Activated T-helper 1 cell treated with anti-CD3 and anti-CD28 coated beads, Interleukin-12 subunit alpha, Interleukin-12 subunit beta, Interleukin-2, Interleukin-4 antibody, amounts not matched to agents 30 ng/mL and 10 ng/mL and 1 ng/mL, durations not matched to agents 14 hours and 24 hours and 36 hours (primary cell): Measurements from ENCODE around the gene NDUFV1. TPM values are rescaled to one million over a fixed set of nuclear protein-coding genes. Genes with fewer than 3 reads are reported as not detected.

Source experiments
- DNase-seq: peaks from one replicate; pipeline ENCODE4 v3.0.0; 2021; ENCODE audit warnings: low spot score
- H3K27ac Mint-ChIP-seq: one replicate; pipeline ENCODE4 v1.8.0; 2021; ENCODE audit warnings: mild to moderate bottlenecking, mixed read lengths
- H3K27me3 Mint-ChIP-seq: one replicate; pipeline ENCODE4 v1.8.0; 2022; ENCODE audit warnings: mild to moderate bottlenecking, moderate library complexity, mixed read lengths; ENCODE audit not compliant: insufficient read depth
- H3K36me3 Mint-ChIP-seq: one replicate; pipeline ENCODE4 v1.8.0; 2021; ENCODE audit warnings: low read depth, mixed read lengths
- H3K4me1 Mint-ChIP-seq: one replicate; pipeline ENCODE4 v1.8.0; 2021; ENCODE audit warnings: low read depth, mixed read lengths
- H3K4me3 Mint-ChIP-seq: one replicate; pipeline ENCODE4 v1.8.0; 2021; ENCODE audit warnings: mild to moderate bottlenecking, moderate library complexity, mixed read lengths
- H3K9me3 Mint-ChIP-seq: one replicate; pipeline ENCODE4 v1.8.0; 2021; ENCODE audit warnings: mixed read lengths
- intact Hi-C: fragments of 100-400 bp; cut with micrococcal nuclease; formaldehyde crosslinking; loops from one replicate; pipeline ENCODE4 v1.15.1; 2024
- total RNA-seq: library from RNA; stranded (reverse); gene quantifications from 2 replicates; pipeline ENCODE4 v1.2.3, GENCODE V29; 2022

NDUFV1 gene
- total RNA-seq, 1 donor from 2014 or later, result 289 TPM

GRCh38 chr11:67644472-67645418, 38.0 kb downstream of the NDUFV1 start:
- intact Hi-C loops, result loop anchor here (1.0 kb wide), 1 partner anchor 72 kb away; no protein-coding TSS in a partner anchor
- no peak for DNase-seq
- Mint-ChIP-seq H3K27me3 (peaks cover 7% of the 10 kb centered on the region), H3K27ac (no peak overlapping the region), H3K4me1 (peaks cover 13% of the 10 kb centered on the region), H3K9me3 (no peaks in the 10 kb centered on the region), H3K4me3 (no peak overlapping the region), H3K36me3 (no peaks in the 10 kb centered on the region)

- Mint-ChIP-seq H3K9me3 (no peaks in the 10 kb centered on the region), H3K36me3 (no peaks in the 10 kb centered on the region), H3K27me3 (peaks cover 7% of the 10 kb centered on the region), H3K4me3 (no peak overlapping the region), H3K27ac (peak overlapping the region; percentile 43), H3K4me1 (peaks cover 22% of the 10 kb centered on the region)
- DNase-seq, result no peak
- intact Hi-C loops, result no loop called here
These were observed 39.1 kb downstream of the NDUFV1 start for GRCh38 chr11:67645521-67646461.

- peak; percentile 41 for DNase-seq
- intact Hi-C loops, result no loop called here
- Mint-ChIP-seq H3K9me3 (no peaks in the 10 kb centered on the region), H3K4me3 (no peak overlapping the region), H3K27me3 (peaks cover 7% of the 10 kb centered on the region), H3K27ac (peak overlapping the region; percentile 15), H3K4me1 (peaks cover 22% of the 10 kb centered on the region), H3K36me3 (no peaks in the 10 kb centered on the region)
These were observed 40.0 kb downstream of the NDUFV1 start for GRCh38 chr11:67646535-67647336.

- no peaks in the 10 kb centered on the region for H3K9me3 Mint-ChIP-seq
- no peak overlapping the region for H3K27ac Mint-ChIP-seq
- no peak for DNase-seq
- intact Hi-C loops, result no loop called here
- peaks cover 7% of the 10 kb centered on the region for H3K27me3 Mint-ChIP-seq
- no peaks in the 10 kb centered on the region for H3K36me3 Mint-ChIP-seq
- H3K4me3 Mint-ChIP-seq, result no peak overlapping the region
- H3K4me1 Mint-ChIP-seq, result peaks cover 22% of the 10 kb centered on the region
These were observed 40.7 kb downstream of the NDUFV1 start for GRCh38 chr11:67647471-67647870.

- intact Hi-C loops, result no loop called here
- Mint-ChIP-seq H3K27me3 (peaks cover 8% of the 10 kb centered on the region), H3K27ac (no peak overlapping the region), H3K36me3 (no peaks in the 10 kb centered on the region), H3K4me1 (peaks cover 22% of the 10 kb centered on the region), H3K9me3 (no peaks in the 10 kb centered on the region), H3K4me3 (no peak overlapping the region)
- no peak for DNase-seq
These were observed 41.5 kb downstream of the NDUFV1 start for GRCh38 chr11:67648140-67648795.

GRCh38 chr11:67648796-67649613, 42.3 kb downstream of the NDUFV1 start:
- Mint-ChIP-seq H3K36me3 (no peaks in the 10 kb centered on the region), H3K9me3 (no peaks in the 10 kb centered on the region), H3K27me3 (peaks cover 8% of the 10 kb centered on the region), H3K4me3 (no peak overlapping the region), H3K4me1 (peaks cover 22% of the 10 kb centered on the region), H3K27ac (no peak overlapping the region)
- intact Hi-C loops, result no loop called here
- DNase-seq, result no peak

- DNase-seq, result no peak
- Mint-ChIP-seq H3K27me3 (peaks cover 8% of the 10 kb centered on the region), H3K36me3 (no peaks in the 10 kb centered on the region), H3K4me1 (peaks cover 22% of the 10 kb centered on the region), H3K9me3 (no peaks in the 10 kb centered on the region), H3K27ac (peak overlapping the region; percentile 79), H3K4me3 (peak overlapping the region; percentile 86)
- intact Hi-C loops, result no loop called here
These were observed 43.1 kb downstream of the NDUFV1 start for GRCh38 chr11:67649634-67650510.

- Mint-ChIP-seq H3K4me3 (no peak overlapping the region), H3K36me3 (no peaks in the 10 kb centered on the region), H3K27ac (no peak overlapping the region), H3K27me3 (peaks cover 4% of the 10 kb centered on the region), H3K9me3 (no peaks in the 10 kb centered on the region), H3K4me1 (peaks cover 10% of the 10 kb centered on the region)
- intact Hi-C loops, result no loop called here
- DNase-seq, result no peak
These were observed 45.4 kb downstream of the NDUFV1 start for GRCh38 chr11:67651976-67652781.

GRCh38 chr11:67652965-67653845, 46.5 kb downstream of the NDUFV1 start:
- no peaks in the 10 kb centered on the region for H3K36me3 Mint-ChIP-seq
- H3K9me3 Mint-ChIP-seq, result no peaks in the 10 kb centered on the region
- DNase-seq, result no peak
- H3K4me3 Mint-ChIP-seq, result no peak overlapping the region
- intact Hi-C loops, result no loop called here
- H3K27ac Mint-ChIP-seq, result no peak overlapping the region
- peaks cover 10% of the 10 kb centered on the region for H3K4me1 Mint-ChIP-seq
- H3K27me3 Mint-ChIP-seq, result peaks cover 4% of the 10 kb centered on the region
